ENCODE measurements around the gene AGMO. TPM values are rescaled to one million over a fixed set of nuclear protein-coding genes. Genes with fewer than 3 reads are reported as not detected.

Gene AGMO
- total and polyA plus RNA-seq, 2 donors, result 0.37 to 0.57 TPM

GRCh38 chr7:15257689-15258088 is 304.1 kb downstream of the AGMO start:
- Histone ChIP-seq H3K27me3 (ENCODE audit: control insufficient read depth in 2 of 2, insufficient read depth in 1 of 2, low read length in 1 of 2) (no peaks in the 10 kb centered on the region), H3K4me3 (ENCODE audit: low read length in 2 of 2) (no peak overlapping the region), H3K36me3 (ENCODE audit: control insufficient read depth in 2 of 2, insufficient read depth in 2 of 2, low read length in 1 of 2) (no peaks in the 10 kb centered on the region), H3K9me3 (ENCODE audit: control insufficient read depth in 2 of 2, insufficient read depth in 1 of 2, low read length in 1 of 2) (peaks cover 0 to 4% of the 10 kb centered on the region in 2 donors), H3K4me1 (ENCODE audit: control insufficient read depth in 2 of 2, insufficient read depth in 2 of 2, low read length in 2 of 2) (no peaks in the 10 kb centered on the region), H3K27ac (ENCODE audit: low read depth in 1 of 2, low read length in 1 of 2) (no peak overlapping the region)
- WGBS, result 95% methylated on average over 4 of the region's 4 CpGs
- DNase-seq (ENCODE audit: low read depth in 6 of 9, low spot score in 9 of 9), result no peak

GRCh38 chr7:15252181-15252580 is 309.6 kb downstream of the AGMO start:
- H3K27ac ChIP-seq (ENCODE audit: low read depth in 1 of 2, low read length in 1 of 2), result no peak overlapping the region
- 93% methylated on average over 1 of the region's 1 CpG for WGBS
- DNase-seq (ENCODE audit: low read depth in 6 of 9, low spot score in 9 of 9), result no peak
- H3K36me3 ChIP-seq (ENCODE audit: control insufficient read depth in 2 of 2, insufficient read depth in 2 of 2, low read length in 1 of 2), result no peaks in the 10 kb centered on the region
- H3K4me1 ChIP-seq (ENCODE audit: control insufficient read depth in 2 of 2, insufficient read depth in 2 of 2, low read length in 2 of 2), result no peaks in the 10 kb centered on the region
- no peak overlapping the region for H3K4me3 ChIP-seq (ENCODE audit: low read length in 2 of 2)
- H3K9me3 ChIP-seq (ENCODE audit: control insufficient read depth in 2 of 2, insufficient read depth in 1 of 2, low read length in 1 of 2), result peaks cover 0 to 4% of the 10 kb centered on the region in 2 donors
- H3K27me3 ChIP-seq (ENCODE audit: control insufficient read depth in 2 of 2, insufficient read depth in 1 of 2, low read length in 1 of 2), result no peaks in the 10 kb centered on the region

GRCh38 chr7:15248514-15248913 is 313.3 kb downstream of the AGMO start:
- no peaks in the 10 kb centered on the region for H3K36me3 ChIP-seq (ENCODE audit: control insufficient read depth in 2 of 2, insufficient read depth in 2 of 2, low read length in 1 of 2)
- no peaks in the 10 kb centered on the region for H3K4me1 ChIP-seq (ENCODE audit: control insufficient read depth in 2 of 2, insufficient read depth in 2 of 2, low read length in 2 of 2)
- no peak overlapping the region for H3K27ac ChIP-seq (ENCODE audit: low read depth in 1 of 2, low read length in 1 of 2)
- 83% methylated on average over 2 of the region's 2 CpGs for WGBS
- no peaks in the 10 kb centered on the region for H3K27me3 ChIP-seq (ENCODE audit: control insufficient read depth in 2 of 2, insufficient read depth in 1 of 2, low read length in 1 of 2)
- H3K9me3 ChIP-seq (ENCODE audit: control insufficient read depth in 2 of 2, insufficient read depth in 1 of 2, low read length in 1 of 2), result no peaks in the 10 kb centered on the region
- no peak overlapping the region for H3K4me3 ChIP-seq (ENCODE audit: low read length in 2 of 2)
- DNase-seq (ENCODE audit: low read depth in 6 of 9, low spot score in 9 of 9), result no peak

GRCh38 chr7:15245831-15246230 is 316.0 kb downstream of the AGMO start:
- Histone ChIP-seq H3K4me1 (ENCODE audit: control insufficient read depth in 2 of 2, insufficient read depth in 2 of 2, low read length in 2 of 2) (no peaks in the 10 kb centered on the region), H3K27ac (ENCODE audit: low read depth in 1 of 2, low read length in 1 of 2) (no peak overlapping the region), H3K27me3 (ENCODE audit: control insufficient read depth in 2 of 2, insufficient read depth in 1 of 2, low read length in 1 of 2) (no peaks in the 10 kb centered on the region), H3K36me3 (ENCODE audit: control insufficient read depth in 2 of 2, insufficient read depth in 2 of 2, low read length in 1 of 2) (no peaks in the 10 kb centered on the region), H3K4me3 (ENCODE audit: low read length in 2 of 2) (no peak overlapping the region), H3K9me3 (ENCODE audit: control insufficient read depth in 2 of 2, insufficient read depth in 1 of 2, low read length in 1 of 2) (no peaks in the 10 kb centered on the region)
- DNase-seq (ENCODE audit: low read depth in 6 of 9, low spot score in 9 of 9), result no peak
- WGBS, result 90% methylated on average over 2 of the region's 2 CpGs

- Histone ChIP-seq H3K27me3 (ENCODE audit: control insufficient read depth in 2 of 2, insufficient read depth in 1 of 2, low read length in 1 of 2) (no peaks in the 10 kb centered on the region), H3K9me3 (ENCODE audit: control insufficient read depth in 2 of 2, insufficient read depth in 1 of 2, low read length in 1 of 2) (no peaks in the 10 kb centered on the region), H3K4me1 (ENCODE audit: control insufficient read depth in 2 of 2, insufficient read depth in 2 of 2, low read length in 2 of 2) (no peaks in the 10 kb centered on the region), H3K36me3 (ENCODE audit: control insufficient read depth in 2 of 2, insufficient read depth in 2 of 2, low read length in 1 of 2) (no peaks in the 10 kb centered on the region), H3K4me3 (ENCODE audit: low read length in 2 of 2) (no peak overlapping the region), H3K27ac (ENCODE audit: low read depth in 1 of 2, low read length in 1 of 2) (no peak overlapping the region)
- 91% methylated on average over 4 of the region's 4 CpGs for WGBS
- no peak for DNase-seq (ENCODE audit: low read depth in 6 of 9, low spot score in 9 of 9)
These were observed 322.0 kb downstream of the AGMO start for GRCh38 chr7:15239801-15240200.

- WGBS, result 23% methylated on average over 2 of the region's 2 CpGs
- Histone ChIP-seq H3K36me3 (ENCODE audit: control insufficient read depth in 2 of 2, insufficient read depth in 2 of 2, low read length in 1 of 2) (no peaks in the 10 kb centered on the region), H3K27ac (ENCODE audit: low read depth in 1 of 2, low read length in 1 of 2) (no peak overlapping the region), H3K4me1 (ENCODE audit: control insufficient read depth in 2 of 2, insufficient read depth in 2 of 2, low read length in 2 of 2) (no peaks in the 10 kb centered on the region), H3K27me3 (ENCODE audit: control insufficient read depth in 2 of 2, insufficient read depth in 1 of 2, low read length in 1 of 2) (no peaks in the 10 kb centered on the region), H3K4me3 (ENCODE audit: low read length in 2 of 2) (no peak overlapping the region), H3K9me3 (ENCODE audit: control insufficient read depth in 2 of 2, insufficient read depth in 1 of 2, low read length in 1 of 2) (no peaks in the 10 kb centered on the region)
- no peak for DNase-seq (ENCODE audit: low read depth in 6 of 9, low spot score in 9 of 9)
These were observed 324.9 kb downstream of the AGMO start for GRCh38 chr7:15236952-15237351.

- 93% methylated on average over 3 of the region's 3 CpGs for WGBS
These were observed 327.4 kb downstream of the AGMO start for GRCh38 chr7:15234431-15234830.

GRCh38 chr7:15228831-15229230 is 333.0 kb downstream of the AGMO start:
- no peak overlapping the region for H3K4me3 ChIP-seq (ENCODE audit: low read length in 2 of 2)
- H3K36me3 ChIP-seq (ENCODE audit: control insufficient read depth in 2 of 2, insufficient read depth in 2 of 2, low read length in 1 of 2), result no peaks in the 10 kb centered on the region
- no peaks in the 10 kb centered on the region for H3K27me3 ChIP-seq (ENCODE audit: control insufficient read depth in 2 of 2, insufficient read depth in 1 of 2, low read length in 1 of 2)
- no peaks in the 10 kb centered on the region for H3K4me1 ChIP-seq (ENCODE audit: control insufficient read depth in 2 of 2, insufficient read depth in 2 of 2, low read length in 2 of 2)
- no peak for DNase-seq (ENCODE audit: low read depth in 6 of 9, low spot score in 9 of 9)
- no peaks in the 10 kb centered on the region for H3K9me3 ChIP-seq (ENCODE audit: control insufficient read depth in 2 of 2, insufficient read depth in 1 of 2, low read length in 1 of 2)
- 91% methylated on average over 3 of the region's 3 CpGs for WGBS
- H3K27ac ChIP-seq (ENCODE audit: low read depth in 1 of 2, low read length in 1 of 2), result no peak overlapping the region

More at GRCh38 chr7:15234431-15234830, 327.4 kb downstream of the AGMO start:
- Histone ChIP-seq H3K4me1 (ENCODE audit: control insufficient read depth in 2 of 2, insufficient read depth in 2 of 2, low read length in 2 of 2) (no peaks in the 10 kb centered on the region), H3K27ac (ENCODE audit: low read depth in 1 of 2, low read length in 1 of 2) (no peak overlapping the region), H3K4me3 (ENCODE audit: low read length in 2 of 2) (no peak overlapping the region), H3K9me3 (ENCODE audit: control insufficient read depth in 2 of 2, insufficient read depth in 1 of 2, low read length in 1 of 2) (no peaks in the 10 kb centered on the region), H3K27me3 (ENCODE audit: control insufficient read depth in 2 of 2, insufficient read depth in 1 of 2, low read length in 1 of 2) (no peaks in the 10 kb centered on the region), H3K36me3 (ENCODE audit: control insufficient read depth in 2 of 2, insufficient read depth in 2 of 2, low read length in 1 of 2) (no peaks in the 10 kb centered on the region)
- DNase-seq (ENCODE audit: low read depth in 6 of 9, low spot score in 9 of 9), result no peak

GRCh38 chr7:15225981-15226380 is 335.8 kb downstream of the AGMO start:
- no peak overlapping the region for H3K4me3 ChIP-seq (ENCODE audit: low read length in 2 of 2)
- H3K36me3 ChIP-seq (ENCODE audit: control insufficient read depth in 2 of 2, insufficient read depth in 2 of 2, low read length in 1 of 2), result no peaks in the 10 kb centered on the region
- no peak overlapping the region for H3K27ac ChIP-seq (ENCODE audit: low read depth in 1 of 2, low read length in 1 of 2)
- WGBS, result 66% methylated on average over 1 of the region's 1 CpG
- H3K4me1 ChIP-seq (ENCODE audit: control insufficient read depth in 2 of 2, insufficient read depth in 2 of 2, low read length in 2 of 2), result no peaks in the 10 kb centered on the region
- no peaks in the 10 kb centered on the region for H3K27me3 ChIP-seq (ENCODE audit: control insufficient read depth in 2 of 2, insufficient read depth in 1 of 2, low read length in 1 of 2)
- no peaks in the 10 kb centered on the region for H3K9me3 ChIP-seq (ENCODE audit: control insufficient read depth in 2 of 2, insufficient read depth in 1 of 2, low read length in 1 of 2)
- no peak for DNase-seq (ENCODE audit: low read depth in 6 of 9, low spot score in 9 of 9)

GRCh38 chr7:15219758-15220157 is 342.1 kb downstream of the AGMO start:
- Histone ChIP-seq H3K36me3 (ENCODE audit: control insufficient read depth in 2 of 2, insufficient read depth in 2 of 2, low read length in 1 of 2) (no peaks in the 10 kb centered on the region), H3K4me1 (ENCODE audit: control insufficient read depth in 2 of 2, insufficient read depth in 2 of 2, low read length in 2 of 2) (no peaks in the 10 kb centered on the region), H3K27ac (ENCODE audit: low read depth in 1 of 2, low read length in 1 of 2) (no peak overlapping the region), H3K9me3 (ENCODE audit: control insufficient read depth in 2 of 2, insufficient read depth in 1 of 2, low read length in 1 of 2) (no peaks in the 10 kb centered on the region), H3K4me3 (ENCODE audit: low read length in 2 of 2) (no peak overlapping the region), H3K27me3 (ENCODE audit: control insufficient read depth in 2 of 2, insufficient read depth in 1 of 2, low read length in 1 of 2) (no peaks in the 10 kb centered on the region)
- whole genome bisulfite sequencing, result 19% methylated on average over 1 of the region's 1 CpG
- no peak for DNase-seq (ENCODE audit: low read depth in 6 of 9, low spot score in 9 of 9)

All from thymus (tissue), 11 donors.